AG09319 (cell line): ENCODE data around the gene PGAM1.

Experiments used
- DNase-seq: peaks from one replicate; pipeline ENCODE4 v3.0.0-alpha.2; 2010; ENCODE audit warnings: low read depth; ENCODE audit errors: extremely low read depth
- TF ChIP-seq, protein P1 (sequence below): IDR thresholded peaks from 2 replicates; pipeline ENCODE4 v1.5.1; 2011; ENCODE audit warnings: low read depth, mild to moderate bottlenecking, inconsistent platforms, low read length, moderate library complexity

PGAM1 gene

GRCh38 chr10:97384156-97384555, 41.8 kb upstream of the PGAM1 start:
- TF ChIP-seq, protein P1, sequence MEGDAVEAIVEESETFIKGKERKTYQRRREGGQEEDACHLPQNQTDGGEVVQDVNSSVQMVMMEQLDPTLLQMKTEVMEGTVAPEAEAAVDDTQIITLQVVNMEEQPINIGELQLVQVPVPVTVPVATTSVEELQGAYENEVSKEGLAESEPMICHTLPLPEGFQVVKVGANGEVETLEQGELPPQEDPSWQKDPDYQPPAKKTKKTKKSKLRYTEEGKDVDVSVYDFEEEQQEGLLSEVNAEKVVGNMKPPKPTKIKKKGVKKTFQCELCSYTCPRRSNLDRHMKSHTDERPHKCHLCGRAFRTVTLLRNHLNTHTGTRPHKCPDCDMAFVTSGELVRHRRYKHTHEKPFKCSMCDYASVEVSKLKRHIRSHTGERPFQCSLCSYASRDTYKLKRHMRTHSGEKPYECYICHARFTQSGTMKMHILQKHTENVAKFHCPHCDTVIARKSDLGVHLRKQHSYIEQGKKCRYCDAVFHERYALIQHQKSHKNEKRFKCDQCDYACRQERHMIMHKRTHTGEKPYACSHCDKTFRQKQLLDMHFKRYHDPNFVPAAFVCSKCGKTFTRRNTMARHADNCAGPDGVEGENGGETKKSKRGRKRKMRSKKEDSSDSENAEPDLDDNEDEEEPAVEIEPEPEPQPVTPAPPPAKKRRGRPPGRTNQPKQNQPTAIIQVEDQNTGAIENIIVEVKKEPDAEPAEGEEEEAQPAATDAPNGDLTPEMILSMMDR: no peak
- DNase-seq: no peak

DNA sequence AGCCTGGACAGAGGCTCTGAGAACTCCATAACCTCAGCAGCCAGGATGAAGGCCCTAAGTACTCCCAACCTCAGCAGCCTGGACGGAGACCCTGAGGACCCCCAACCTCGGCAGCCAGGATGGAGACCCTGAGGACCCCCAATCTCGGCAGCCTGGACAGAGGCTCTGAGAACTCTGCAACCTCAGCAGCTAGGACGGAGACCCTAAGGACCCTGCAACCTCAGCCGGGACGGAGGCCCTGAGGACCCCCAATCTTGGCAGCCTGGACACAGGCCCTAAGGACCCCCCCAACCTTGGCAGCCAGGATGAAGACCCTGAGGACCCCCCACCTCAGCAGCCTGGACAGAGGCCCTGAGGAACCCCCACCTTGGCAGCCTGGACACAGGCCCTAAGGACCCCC, 41.4 kb upstream of the PGAM1 start:
- TF ChIP-seq, protein P1: no peak
- DNase-seq: no peak

DNA sequence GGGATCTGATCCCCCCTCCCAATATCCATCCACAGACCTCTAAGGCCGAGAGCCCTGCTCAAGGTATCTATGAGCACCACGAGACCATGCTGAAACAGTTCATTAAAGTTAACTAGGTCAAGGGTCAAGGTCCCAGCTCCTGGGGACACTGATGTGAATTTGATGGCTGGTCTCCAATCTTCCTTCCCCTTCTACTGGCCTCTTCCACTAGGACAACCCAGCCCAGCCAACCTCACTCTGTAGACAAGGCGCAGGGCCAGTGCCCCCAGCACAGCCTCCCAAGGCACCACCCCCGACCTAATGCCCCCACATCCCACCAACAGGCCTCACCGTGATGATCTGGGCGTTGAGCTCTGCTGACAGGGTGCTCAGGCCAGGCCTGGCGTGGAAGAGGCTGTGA, 40.4 kb upstream of the PGAM1 start:
- TF ChIP-seq, protein P1: no peak
- DNase-seq: no peak

DNA sequence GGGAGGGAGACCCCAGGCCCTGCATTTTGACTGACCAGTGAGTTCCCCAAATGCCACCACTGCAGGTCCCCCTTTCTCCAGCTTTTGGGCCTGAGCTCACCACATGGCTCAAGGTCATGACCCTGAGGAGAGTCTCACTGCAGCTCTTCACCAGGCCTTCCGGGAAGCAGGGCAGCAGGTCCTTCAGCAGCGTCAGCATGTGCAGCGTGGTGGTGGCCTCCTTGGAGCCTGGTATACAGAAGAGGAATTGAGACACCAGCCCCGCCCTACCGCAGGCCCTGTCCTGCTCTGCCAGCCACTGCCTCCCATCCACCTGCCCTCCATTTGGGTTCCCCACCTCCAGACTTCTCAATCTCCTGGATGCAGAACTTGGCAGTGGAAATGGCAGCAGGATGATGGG, 37.8 kb upstream of the PGAM1 start:
- TF ChIP-seq, protein P1: no peak
- DNase-seq: no peak

DNA sequence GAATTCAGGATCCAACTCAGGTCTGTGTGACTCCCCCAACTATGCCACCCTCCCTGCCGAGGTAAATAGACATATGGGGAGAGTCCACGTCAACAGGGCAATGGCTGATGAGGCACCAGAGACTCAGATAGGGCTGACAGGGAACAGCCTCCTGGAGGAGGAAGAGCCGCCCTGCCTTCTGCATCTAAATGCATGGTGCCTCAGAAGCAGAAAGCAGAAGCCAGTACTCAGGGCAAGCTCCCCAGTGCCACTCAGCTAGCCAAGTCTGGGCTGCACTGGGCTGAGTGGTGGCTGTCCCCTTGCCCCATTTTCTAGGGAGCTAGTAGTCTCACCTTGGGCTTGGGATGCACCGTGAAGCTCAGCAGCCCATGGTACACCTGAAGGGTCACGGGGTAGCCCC, 35.9 kb upstream of the PGAM1 start:
- no peak for DNase-seq
- TF ChIP-seq, protein P1: no peak

- TF ChIP-seq, protein P1: no peak
- no peak for DNase-seq
Measured at GRCh38 chr10:97393034-97393573, 32.9 kb upstream of the PGAM1 start.

- TF ChIP-seq, protein P1: no peak
- DNase-seq: no peak
Measured at GRCh38 chr10:97396056-97396455, 29.9 kb upstream of the PGAM1 start.
